ENCODE measurements around the gene TSC2.
"Not testable (repeated sequence)": the region's sequence is repeated elsewhere in the genome, so short reads cannot be mapped to it uniquely, and the experiment has no call there.

TSC2 gene

DNA sequence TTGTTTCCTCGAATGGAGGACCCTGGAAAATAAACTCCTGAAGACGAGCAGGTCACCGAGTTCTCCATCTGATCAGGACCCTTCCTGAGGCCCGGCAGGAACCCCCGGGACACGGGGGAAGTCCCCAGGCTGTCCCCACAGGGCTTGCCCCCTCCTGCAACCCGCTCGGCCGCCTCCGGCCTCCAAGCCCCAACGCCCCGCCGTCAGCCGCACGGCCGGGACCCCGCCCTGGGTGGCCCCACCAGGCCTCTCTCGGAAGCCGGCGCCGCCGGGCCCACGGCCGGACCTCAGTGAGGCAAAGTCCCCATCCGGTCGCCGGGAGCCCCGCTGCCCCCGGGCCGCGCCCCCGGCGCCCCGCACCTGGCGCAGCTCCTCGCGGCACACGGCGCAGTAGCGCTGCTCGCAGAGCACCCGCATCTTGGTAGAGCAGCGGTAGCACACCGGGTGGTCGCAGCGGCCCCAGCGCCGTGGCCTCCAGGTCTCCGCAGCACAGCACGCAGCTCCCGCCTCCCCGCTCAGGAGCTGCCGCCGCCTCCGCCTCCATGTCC, 38.5 kb upstream of the TSC2 start:
- DNase-seq: no peak
- in situ Hi-C loops (cut with MboI; ENCODE audit: low pct_unique_long_range_greater_than_20kb, low sequenced_read_pairs): no loop called here

DNA sequence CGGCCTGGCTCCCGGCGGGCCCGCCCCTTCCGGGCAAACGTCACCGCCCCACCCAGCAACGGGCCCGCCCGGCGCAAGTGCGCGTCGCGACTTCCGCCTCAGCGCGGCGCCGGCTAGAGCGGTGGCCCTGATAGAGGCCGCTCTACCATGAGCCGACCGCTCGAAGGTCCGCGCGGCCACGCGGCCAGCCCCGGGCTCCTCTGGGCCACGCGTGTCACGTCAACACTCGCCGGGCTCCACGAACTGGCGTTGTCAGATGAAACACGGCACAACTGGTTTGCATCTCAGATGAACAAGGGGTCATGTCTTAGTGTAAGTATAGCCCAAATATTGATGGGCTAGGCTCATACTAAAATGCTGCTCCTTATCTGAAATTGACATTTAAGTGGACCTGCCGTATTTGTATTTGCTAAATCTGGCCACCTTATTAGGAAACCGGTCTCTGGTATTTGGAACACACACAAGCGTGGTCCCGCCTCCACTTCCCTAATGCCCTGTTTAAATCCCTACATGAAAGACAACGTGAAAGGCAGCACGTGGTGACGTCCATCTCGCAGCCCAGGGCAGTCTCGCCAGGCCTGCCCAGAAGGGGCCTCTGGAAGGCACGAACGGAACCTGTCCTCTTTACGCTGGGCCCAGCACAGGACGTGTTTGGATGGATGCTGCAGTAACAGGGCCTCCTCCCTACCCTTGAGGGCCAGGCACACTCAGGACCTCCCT, 37.8 kb upstream of the TSC2 start, which contains the start of gene ZNF598:
ZNF598 (minus strand) TSS at position 31 of the 720 bp plus-strand sequence.
- in situ Hi-C loops (cut with MboI; ENCODE audit: low pct_unique_long_range_greater_than_20kb, low sequenced_read_pairs): no loop called here
- DNase-seq: peak; percentile 82

DNA sequence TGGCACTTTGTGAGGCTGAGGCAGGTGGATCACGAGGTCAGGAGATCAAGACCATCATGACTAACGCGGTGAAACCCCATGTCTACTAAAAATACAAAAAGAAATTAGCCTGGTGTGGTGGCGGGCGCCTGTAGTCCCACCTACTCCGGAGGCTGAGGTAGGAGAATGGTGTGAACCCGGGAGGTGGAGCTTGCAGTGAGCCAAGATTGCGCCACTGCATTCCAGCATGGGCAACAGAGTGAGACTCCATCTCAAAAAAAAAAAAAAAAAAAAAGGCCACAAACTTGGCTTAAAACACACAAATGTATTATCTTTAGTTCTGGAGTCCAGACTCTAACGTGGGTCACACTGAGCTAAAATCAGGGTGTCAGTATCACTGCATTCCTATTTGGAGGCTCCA, 36.1 kb upstream of the TSC2 start:
- in situ Hi-C loops (cut with MboI; ENCODE audit: low pct_unique_long_range_greater_than_20kb, low sequenced_read_pairs); DNase-seq: not testable (repeated sequence)

DNA sequence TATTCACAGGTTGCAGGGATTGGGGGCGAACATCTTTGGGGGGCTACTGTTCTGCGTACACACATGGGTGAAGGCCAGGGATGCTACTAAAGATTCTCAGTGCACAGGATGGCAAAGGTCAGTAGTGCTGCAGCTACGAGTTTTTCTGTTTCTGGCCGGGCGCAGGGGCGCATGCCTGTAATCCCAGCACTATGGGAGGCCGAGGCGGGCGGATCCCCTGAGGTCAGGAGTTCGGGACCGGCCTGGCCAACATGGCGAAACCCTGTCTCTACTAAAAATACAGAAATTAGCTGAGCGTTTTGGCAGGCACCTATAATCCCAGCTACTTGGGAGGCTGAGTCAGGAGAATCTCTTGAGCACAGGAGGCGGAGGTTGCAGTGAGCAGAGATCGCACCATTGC, 34.3 kb upstream of the TSC2 start:
- no peak for DNase-seq
- in situ Hi-C loops (cut with MboI; ENCODE audit: low pct_unique_long_range_greater_than_20kb, low sequenced_read_pairs): no loop called here

DNA sequence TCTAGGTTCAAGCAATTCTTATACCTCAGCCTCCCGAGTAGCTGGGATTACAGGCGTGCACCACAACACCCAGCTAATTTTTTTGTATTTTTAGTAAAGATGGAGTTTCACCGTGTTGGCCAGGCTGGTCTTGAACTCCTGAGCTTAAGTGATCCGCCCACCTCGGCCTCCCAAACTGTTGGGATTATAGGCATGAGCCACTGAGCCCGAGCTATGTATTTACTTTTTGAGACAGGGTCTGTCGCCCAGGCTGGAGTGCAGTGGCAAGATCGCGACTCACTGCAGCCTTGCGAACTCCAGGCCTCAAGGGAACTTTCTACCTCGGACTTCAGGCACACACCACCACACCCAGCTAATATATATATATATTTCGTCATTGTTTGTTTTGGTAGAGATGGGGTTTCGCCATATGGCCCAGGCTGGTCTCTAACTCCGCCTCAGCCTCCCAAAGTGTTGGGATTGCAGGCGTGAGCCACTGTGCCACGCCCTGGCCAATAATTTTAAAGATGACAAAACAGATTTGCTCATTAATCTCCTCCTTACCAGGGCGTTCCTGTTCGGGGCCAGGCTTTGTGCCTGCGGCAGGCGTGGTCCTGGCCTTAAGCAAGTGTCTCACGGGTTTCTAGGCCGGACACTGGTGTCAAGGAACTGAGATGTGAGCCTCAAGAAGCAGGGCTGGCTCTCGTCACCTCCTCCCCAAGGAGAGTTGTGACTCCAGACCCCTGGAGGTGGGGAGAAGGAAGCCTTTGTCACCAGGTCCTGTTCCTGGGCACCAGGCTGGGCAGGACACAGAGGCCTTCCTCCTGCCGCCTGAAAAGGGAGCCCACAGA, 32.5 kb upstream of the TSC2 start:
- in situ Hi-C loops (cut with MboI; ENCODE audit: low pct_unique_long_range_greater_than_20kb, low sequenced_read_pairs): no loop called here
- no peak for DNase-seq

DNA sequence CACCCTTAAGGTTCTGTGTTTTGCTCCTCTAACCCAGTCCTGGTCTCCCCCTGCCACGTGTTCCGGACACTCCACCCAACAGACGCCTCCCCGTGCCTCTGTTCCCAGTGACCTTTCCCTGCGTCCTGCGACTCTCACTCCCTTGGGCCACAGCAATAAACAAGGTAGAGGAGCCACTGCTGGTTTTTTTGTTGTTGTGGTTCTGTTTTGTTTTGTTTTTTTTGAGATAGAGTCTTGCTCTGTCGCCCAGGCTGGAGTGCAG, 31.9 kb upstream of the TSC2 start:
- in situ Hi-C loops (cut with MboI; ENCODE audit: low pct_unique_long_range_greater_than_20kb, low sequenced_read_pairs): no loop called here
- DNase-seq: no peak

DNA sequence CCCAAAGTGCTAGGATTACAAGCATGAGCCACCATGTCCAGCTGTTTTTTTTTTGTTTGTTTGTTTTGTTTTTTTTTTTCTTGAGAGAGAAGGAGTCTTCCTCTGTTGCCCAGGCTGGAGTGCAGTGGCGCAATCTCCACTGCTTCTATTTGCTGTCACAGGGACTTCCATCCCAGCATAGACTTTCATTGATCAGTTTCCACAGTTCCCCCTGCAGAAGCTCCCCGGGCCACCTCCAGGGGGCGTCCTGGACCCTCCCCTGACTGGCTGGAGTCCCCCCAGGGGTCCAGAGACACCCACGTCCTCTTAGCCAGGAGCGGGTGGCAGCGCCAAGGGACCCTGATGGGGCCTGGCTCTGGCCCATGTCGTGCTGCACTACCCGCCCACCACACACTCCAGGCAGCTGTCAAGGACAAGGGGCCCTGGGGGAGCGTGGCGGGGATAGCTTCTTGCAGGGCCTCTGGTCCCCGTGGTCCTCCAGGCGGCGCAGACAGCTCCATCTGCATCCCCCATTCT, 31.3 kb upstream of the TSC2 start:
- in situ Hi-C loops (cut with MboI; ENCODE audit: low pct_unique_long_range_greater_than_20kb, low sequenced_read_pairs): no loop called here
- peak; percentile 42 for DNase-seq

DNA sequence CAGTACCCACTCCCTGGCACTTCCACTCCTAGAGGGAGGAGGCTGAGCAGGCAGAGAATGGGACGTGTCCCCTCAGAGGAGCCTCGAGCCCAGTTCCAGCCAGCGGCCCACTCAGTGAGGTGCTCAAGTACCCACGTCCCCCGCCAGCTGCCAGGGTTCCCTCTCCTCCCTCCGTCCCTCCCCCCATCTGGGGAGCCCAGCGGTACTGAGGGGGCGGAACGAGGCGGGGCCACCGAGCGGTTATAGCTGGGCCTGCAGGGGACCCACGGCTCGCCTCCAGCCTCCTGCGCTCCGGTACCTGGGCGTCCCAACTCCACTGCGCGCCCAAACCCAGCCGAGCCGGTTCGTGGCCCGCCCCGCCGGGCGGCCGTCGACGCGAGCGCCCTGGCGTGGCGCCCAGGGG, 28.3 kb upstream of the TSC2 start, which contains the start of gene NPW:
NPW (plus strand) TSS at position 268 of the 403 bp plus-strand sequence.
- peak; percentile 64 for DNase-seq

DNA sequence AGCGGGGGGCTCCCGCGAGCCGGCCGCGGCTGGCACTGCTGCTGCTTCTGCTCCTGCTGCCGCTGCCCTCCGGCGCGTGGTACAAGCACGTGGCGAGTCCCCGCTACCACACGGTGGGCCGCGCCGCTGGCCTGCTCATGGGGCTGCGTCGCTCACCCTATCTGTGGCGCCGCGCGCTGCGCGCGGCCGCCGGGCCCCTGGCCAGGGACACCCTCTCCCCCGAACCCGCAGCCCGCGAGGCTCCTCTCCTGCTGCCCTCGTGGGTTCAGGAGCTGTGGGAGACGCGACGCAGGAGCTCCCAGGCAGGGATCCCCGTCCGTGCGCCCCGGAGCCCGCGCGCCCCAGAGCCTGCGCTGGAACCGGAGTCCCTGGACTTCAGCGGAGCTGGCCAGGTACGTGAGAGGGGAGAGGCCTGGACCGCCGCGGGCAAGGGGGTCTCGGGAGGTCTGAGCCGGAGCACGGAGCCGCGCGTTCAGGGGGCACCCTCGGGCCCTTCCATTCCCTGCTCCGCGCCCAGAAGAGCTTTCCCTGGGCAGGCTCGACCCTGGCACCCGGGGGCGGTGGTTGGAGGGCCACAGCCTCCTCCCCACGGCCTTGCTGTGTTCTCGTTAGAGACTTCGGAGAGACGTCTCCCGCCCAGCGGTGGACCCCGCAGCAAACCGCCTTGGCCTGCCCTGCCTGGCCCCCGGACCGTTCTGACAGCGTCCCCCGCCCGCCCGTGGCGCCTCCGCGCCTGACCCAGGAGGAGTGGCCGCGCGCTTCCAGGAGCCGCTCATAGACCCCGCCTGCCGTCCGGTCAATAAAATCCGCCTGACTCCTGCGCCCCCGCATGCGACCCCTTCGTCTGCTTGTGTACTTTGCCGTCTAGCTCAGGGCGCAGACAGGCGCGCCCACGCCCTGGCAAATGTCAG, 27.6 kb upstream of the TSC2 start:
- in situ Hi-C loops (cut with MboI; ENCODE audit: low pct_unique_long_range_greater_than_20kb, low sequenced_read_pairs): loop anchor here (10.0 kb wide), 1 partner anchor 125 kb away; the partner anchor contains the start of gene RAB26
- DNase-seq: peak; percentile 37

More for the DNA sequence above, 28.3 kb upstream of the TSC2 start, which contains the start of gene NPW:
- in situ Hi-C loops (cut with MboI; ENCODE audit: low pct_unique_long_range_greater_than_20kb, low sequenced_read_pairs): no loop called here

DNA sequence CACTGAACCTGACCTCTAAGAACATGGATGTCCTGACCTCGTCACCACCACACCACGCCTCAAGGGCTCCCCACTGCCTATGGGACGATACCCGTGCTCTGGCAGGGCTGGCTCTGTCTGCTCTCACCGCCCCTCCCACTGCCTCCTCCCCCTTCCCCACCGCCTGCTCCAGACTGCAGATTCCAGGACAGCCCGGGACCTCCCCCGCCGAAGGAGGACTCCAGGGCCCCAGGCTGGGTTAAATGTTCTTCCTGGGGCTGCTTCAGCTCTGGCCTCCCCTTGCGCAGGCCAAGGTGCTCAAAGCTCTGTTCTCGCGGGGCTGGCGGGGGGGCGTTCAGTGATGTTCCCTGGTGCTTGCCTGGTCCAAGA, 25.1 kb upstream of the TSC2 start:
- DNase-seq: no peak
- in situ Hi-C loops (cut with MboI; ENCODE audit: low pct_unique_long_range_greater_than_20kb, low sequenced_read_pairs): loop anchor here (10.0 kb wide), 1 partner anchor 122 kb away; the partner anchor contains the start of gene RAB26

DNA sequence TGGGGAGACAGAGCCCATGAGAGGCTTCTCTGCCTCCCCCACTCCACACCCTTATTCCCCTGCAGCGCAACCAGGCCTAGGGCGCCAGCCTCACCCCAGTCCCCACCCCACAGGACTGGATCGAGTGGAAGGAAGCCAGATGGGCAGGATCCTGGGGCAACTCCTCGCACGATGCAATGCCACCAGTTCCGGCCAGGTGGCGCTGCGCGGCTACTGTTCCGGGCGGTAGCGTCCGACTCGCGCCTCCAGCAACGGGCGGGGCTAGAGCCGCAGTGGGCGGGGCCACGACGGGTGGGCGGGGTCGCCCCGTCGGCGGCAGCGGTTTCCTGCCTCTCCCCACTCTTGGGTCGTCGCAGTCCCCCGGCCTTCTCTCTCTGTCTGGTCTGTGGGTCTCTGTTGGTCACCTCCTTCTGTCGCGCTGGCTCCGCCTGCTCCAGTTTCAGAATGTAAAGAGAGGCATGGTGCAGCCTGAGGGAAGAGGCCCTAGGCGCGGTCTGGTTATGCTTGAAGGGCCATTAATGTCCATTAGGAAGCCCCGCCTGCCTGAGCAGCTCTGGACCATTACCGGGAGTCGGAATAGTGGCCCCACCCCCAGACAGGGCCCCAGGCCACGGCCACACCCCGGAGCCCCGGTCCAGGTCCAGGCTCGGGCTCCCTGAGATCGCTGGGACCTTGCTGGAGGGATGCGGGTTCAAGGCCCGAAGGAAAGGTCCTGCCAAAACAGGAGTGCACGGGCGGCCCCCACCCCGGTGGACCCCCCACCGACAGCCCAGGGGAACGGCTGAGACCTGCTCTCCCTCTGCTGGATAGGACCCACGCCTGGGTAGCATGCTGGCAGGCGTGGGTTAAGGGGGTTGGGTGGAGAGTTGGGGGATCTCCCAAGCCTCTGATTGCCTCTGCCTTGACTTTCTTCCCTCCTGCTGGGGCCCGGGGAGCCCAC, 24.4 kb upstream of the TSC2 start:
- in situ Hi-C loops (cut with MboI; ENCODE audit: low pct_unique_long_range_greater_than_20kb, low sequenced_read_pairs): loop anchor here (10.0 kb wide), 1 partner anchor 121 kb away; the partner anchor contains the start of gene RAB26
- DNase-seq: peak; percentile 95

DNA sequence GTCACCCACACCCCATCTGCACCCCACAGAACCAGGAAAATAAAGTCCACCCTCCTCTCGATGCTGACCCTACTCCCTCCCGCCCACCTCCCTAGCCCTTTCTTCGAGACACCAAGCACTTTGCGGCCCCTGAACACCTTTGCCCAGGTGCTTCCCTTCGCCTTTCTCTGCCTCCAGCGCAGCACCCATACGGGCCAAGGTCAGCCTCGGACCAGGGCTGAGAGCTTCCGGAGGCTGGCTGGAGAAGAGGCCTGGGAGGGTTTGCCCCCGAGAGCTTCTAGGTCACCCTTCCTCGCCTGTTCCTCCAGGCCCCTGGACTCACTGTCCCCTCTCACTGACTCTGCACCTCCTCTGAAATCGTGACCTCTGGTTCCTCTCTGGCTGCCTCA, 23.8 kb upstream of the TSC2 start:
- DNase-seq: no peak
- in situ Hi-C loops (cut with MboI; ENCODE audit: low pct_unique_long_range_greater_than_20kb, low sequenced_read_pairs): loop anchor here (10.0 kb wide), 1 partner anchor 121 kb away; the partner anchor contains the start of gene RAB26

DNA sequence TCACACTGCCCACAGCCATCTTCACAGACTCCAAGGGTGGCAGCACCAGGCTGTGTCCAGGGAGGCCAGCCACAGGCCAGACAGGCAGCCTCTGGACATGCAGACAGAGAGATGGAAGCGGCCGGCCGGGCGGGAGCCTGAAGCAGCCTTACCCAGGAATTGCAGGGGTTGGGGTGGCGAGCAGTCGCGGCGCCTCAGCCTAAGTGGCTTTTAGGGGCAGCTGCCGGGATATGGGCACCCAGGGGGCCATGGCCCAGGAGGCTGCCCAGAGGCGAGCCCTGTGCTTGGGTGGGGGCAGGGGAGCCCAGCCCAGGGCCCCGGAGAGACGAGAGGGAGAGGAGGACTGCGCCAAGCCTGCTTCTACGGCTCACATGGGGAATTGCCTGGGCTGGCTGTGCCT, 22.5 kb upstream of the TSC2 start:
- DNase-seq: no peak
- in situ Hi-C loops (cut with MboI; ENCODE audit: low pct_unique_long_range_greater_than_20kb, low sequenced_read_pairs): loop anchor here (10.0 kb wide), 1 partner anchor 120 kb away; the partner anchor contains the start of gene RAB26

DNA sequence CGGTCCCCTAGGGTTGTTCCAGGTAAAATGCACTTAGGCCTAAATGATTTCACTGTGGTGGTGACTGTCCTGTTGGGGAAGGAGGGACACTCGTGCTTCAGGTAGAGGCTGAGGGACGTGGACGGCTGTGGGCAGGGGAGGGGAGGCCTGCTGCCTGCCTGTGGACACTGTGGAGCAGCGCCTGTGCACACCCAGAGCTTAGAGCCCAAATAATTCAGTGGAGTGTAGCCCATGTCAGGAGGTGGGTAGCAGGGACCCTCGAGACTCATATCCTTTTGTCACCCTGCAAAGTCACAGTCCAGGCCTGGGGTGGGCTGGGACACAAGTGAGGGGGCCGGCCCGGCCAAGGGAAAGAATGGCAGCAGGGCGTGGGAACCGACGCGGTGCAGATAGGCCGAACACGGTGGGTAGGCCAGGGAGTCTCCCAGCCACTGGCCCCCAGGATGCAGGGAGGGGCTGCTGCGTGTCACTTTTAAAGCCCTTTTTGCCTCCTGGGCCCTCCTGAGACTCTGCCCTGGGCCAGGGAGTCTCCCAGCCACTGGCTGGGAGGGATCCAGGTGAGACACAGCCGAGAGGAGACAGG, 21.8 kb upstream of the TSC2 start:
- DNase-seq: no peak
- in situ Hi-C loops (cut with MboI; ENCODE audit: low pct_unique_long_range_greater_than_20kb, low sequenced_read_pairs): loop anchor here (10.0 kb wide), 1 partner anchor 119 kb away; the partner anchor contains the start of gene RAB26

DNA sequence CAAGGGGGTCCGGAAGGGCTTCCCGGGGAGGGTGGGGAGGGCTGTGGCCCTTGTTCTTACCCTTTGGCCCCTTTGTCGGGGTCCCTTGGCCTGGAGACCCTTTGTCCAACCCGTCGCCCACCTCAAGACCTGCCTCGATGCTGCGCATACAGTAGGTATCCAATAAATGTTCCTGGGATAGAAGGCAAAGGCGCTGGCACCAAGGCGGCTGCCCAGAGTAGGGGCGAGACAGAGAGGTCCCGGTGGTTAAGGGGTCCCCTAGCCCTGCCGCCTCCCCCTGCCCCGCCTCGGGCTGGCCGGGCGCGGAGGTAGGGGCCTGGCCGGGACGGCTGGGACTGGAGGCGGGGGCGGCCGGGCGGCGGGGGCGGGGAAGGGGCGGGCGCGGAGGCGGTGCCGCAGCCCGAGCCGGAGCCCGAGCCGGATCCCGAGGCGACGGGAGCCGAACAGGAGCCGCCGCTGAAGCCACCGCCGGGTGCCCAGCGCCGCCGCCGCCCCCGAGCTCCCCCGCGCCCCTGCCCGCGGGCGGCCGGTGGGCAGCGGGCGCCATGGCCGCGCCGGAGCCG, 21.2 kb upstream of the TSC2 start, which contains the start of gene NHERF2:
NHERF2 (plus strand) TSS at position 442 of the 563 bp plus-strand sequence; CDS start at position 546, 104 bp downstream.
- in situ Hi-C loops (cut with MboI; ENCODE audit: low pct_unique_long_range_greater_than_20kb, low sequenced_read_pairs): loop anchor here (10.0 kb wide), 1 partner anchor 118 kb away; the partner anchor contains the start of gene RAB26
- no peak for DNase-seq

DNA sequence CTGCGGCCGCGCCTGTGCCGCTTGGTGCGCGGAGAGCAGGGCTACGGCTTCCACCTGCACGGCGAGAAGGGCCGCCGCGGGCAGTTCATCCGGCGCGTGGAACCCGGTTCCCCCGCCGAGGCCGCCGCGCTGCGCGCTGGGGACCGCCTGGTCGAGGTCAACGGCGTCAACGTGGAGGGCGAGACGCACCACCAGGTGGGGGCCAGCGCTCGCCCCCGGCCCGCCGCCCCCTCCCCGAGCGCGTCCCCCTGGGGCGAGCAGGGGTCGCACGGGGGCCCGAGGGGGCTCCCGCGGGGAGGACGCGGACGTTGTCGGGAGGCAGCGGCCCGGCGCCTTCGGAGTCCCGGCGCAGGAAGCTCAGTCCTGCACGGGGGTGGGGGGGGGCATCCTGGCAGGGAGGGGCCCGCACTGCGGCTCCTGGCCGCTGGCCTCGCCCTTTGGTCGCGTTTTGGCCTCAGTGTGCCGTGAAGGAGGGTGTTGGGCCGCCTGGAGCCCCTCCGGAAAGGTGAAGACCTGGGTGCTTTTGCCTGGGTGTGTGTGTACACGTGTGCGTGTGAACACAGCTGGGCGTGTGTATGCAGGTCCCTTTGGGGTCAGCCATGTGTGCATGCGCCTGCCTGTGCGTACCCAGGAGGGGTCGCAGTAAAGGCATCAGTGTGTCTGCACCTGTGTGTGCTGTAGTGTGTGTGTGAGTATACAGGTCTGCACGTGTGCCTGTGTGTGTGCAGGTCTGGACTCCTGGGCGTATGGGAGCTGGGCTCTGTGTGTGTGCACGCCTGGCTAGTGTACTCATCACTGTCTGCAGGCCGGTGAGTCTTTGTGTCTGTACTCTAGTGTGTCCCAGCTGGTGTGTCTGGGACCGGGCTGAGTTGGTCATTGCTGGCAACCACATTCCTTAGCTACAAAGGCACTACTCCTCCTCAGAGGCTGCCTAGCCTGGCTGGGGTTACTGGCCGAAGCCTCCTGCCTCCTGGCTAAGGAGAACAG, 20.5 kb upstream of the TSC2 start:
- peak; percentile 46 for DNase-seq
- in situ Hi-C loops (cut with MboI; ENCODE audit: low pct_unique_long_range_greater_than_20kb, low sequenced_read_pairs): loop anchor here (10.0 kb wide), 1 partner anchor 117 kb away; the partner anchor contains the start of gene RAB26

Data from KBM-7 (cell line).